IPS-15b (cell line): ENCODE results near the gene ZNF701.
"Not testable (repeated sequence)": the region's sequence is repeated elsewhere in the genome, so short reads cannot be mapped to it uniquely, and the experiment has no call there.

Source experiments
- H3K27me3 ChIP-seq: one replicate; pipeline ENCODE4 v1.6.1; 2013; ENCODE audit warnings: low read length; ENCODE audit not compliant: control insufficient read depth, insufficient read depth
- H3K36me3 ChIP-seq: one replicate; pipeline ENCODE4 v1.6.1; 2013; ENCODE audit warnings: low read length; ENCODE audit not compliant: control insufficient read depth, insufficient read depth
- H3K4me1 ChIP-seq: one replicate; pipeline ENCODE4 v1.6.1; 2013; ENCODE audit warnings: mild to moderate bottlenecking, low read length; ENCODE audit not compliant: control insufficient read depth, insufficient read depth
- H3K4me3 ChIP-seq: one replicate; pipeline ENCODE4 v1.5.1; 2013; ENCODE audit warnings: low read depth, low read length
- H3K9ac ChIP-seq: one replicate; pipeline ENCODE4 v1.6.1; 2013; ENCODE audit warnings: low read depth, mild to moderate bottlenecking, low read length
- H3K9me3 ChIP-seq: one replicate; pipeline ENCODE4 v1.6.1; 2013; ENCODE audit warnings: mild to moderate bottlenecking, low read length; ENCODE audit not compliant: control insufficient read depth, insufficient read depth

The ZNF701 gene

DNA sequence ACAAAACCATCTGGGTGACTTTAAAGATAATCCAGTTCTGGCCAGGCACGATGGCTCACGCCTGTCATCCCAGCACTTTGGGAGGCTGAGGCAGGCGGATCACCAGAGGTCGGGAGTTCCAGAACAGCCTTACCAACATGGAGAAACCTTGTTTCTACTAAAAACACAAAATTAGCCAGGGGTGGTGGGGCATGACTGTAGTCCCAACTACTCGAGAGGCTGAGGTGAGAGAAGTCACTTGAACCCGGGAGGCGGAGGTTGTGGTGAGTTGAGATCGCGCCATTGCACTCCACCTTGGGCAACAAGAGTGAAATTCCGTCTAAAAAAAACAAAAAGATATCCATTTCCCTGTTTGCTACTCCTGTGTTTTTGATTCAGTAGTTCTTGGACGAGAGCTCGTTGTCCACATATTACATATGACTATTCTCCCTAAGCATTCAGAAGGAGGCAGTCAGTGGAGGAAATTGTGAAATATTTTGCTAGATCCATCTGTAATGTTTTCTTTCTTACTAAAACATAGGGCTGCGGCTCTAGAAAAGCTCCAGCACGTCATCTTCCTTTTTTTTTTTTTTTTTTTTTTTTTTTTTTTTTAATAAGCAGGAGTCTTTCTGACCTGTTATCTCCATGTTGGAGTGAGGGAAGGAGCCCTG, 33.6 kb downstream of the ZNF701 start:
- no peaks in the 10 kb centered on the region for H3K9me3 ChIP-seq
- no peak overlapping the region for H3K9ac ChIP-seq
- no peak overlapping the region for H3K4me3 ChIP-seq
- peaks cover 11% of the 10 kb centered on the region for H3K4me1 ChIP-seq
- no peaks in the 10 kb centered on the region for H3K36me3 ChIP-seq
- no peaks in the 10 kb centered on the region for H3K27me3 ChIP-seq

DNA sequence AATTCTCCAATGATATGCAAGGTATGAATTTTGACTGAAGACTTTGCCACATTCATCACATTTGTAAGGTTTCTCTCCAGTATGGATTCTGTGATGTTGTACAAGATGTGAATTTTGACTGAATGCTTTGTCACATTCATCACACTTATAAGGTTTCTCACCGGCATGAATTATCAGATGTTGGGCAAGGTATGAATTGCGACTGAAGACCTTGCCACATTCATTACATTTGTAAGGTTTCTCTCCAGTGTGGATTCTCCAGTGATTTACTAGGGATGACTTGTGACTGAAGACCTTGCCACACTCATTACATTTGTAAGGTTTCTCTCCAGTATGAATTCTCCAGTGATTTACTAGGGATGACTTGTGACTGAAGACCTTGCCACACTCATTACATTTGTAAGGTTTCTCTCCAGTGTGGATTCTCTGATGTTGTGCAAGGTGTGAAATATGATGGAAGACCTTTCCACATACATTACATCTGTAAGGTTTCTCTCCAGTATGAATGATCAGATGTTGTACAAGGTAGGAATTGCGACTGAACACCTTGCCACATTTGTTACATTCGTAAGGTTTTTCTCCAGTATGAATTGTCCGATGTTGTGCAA, 43.3 kb downstream of the ZNF701 start:
- Histone ChIP-seq H3K9ac (no peak overlapping the region), H3K9me3 (no peaks in the 10 kb centered on the region), H3K36me3 (peaks cover 4% of the 10 kb centered on the region), H3K4me1 (no peaks in the 10 kb centered on the region), H3K27me3 (no peaks in the 10 kb centered on the region), H3K4me3 (no peak overlapping the region)

DNA sequence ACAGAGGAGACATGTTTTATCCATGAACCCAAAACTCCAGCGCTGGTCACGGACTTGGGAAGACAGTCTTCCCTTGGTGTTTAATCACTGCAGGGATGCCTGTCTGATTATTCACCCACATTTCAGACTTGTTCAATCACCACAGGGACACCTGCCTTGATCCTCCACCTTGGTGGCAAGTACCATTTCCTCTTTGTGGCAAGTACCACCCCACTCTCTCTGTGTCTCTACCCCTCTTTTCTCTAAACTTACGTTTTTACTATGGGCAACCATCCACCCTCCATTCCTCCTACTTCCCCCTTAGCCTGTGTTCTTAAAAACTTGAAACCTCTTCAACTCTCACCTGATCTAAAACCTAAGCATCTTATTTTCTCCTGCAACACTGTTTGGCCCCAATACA, 51.3 kb downstream of the ZNF701 start:
- H3K36me3 ChIP-seq: peaks cover 13% of the 10 kb centered on the region
- H3K4me1 ChIP-seq: no peaks in the 10 kb centered on the region

GRCh38 chr19:52622261-52622660, 52.2 kb downstream of the ZNF701 start:
- Histone ChIP-seq H3K36me3 (peaks cover 16% of the 10 kb centered on the region), H3K9ac (no peak overlapping the region), H3K9me3 (no peaks in the 10 kb centered on the region), H3K27me3 (no peaks in the 10 kb centered on the region), H3K4me3 (no peak overlapping the region), H3K4me1 (no peaks in the 10 kb centered on the region)

More for the DNA sequence above, 51.3 kb downstream of the ZNF701 start:
- Histone ChIP-seq H3K4me3 (no peak overlapping the region), H3K9me3 (no peaks in the 10 kb centered on the region), H3K27me3 (no peaks in the 10 kb centered on the region), H3K9ac (no peak overlapping the region)

GRCh38 chr19:52626915-52627314, 56.8 kb downstream of the ZNF701 start:
- H3K4me1 ChIP-seq: no peaks in the 10 kb centered on the region
- no peaks in the 10 kb centered on the region for H3K9me3 ChIP-seq
- no peaks in the 10 kb centered on the region for H3K27me3 ChIP-seq
- peaks cover 22% of the 10 kb centered on the region for H3K36me3 ChIP-seq
- no peak overlapping the region for H3K4me3 ChIP-seq
- H3K9ac ChIP-seq: no peak overlapping the region

DNA sequence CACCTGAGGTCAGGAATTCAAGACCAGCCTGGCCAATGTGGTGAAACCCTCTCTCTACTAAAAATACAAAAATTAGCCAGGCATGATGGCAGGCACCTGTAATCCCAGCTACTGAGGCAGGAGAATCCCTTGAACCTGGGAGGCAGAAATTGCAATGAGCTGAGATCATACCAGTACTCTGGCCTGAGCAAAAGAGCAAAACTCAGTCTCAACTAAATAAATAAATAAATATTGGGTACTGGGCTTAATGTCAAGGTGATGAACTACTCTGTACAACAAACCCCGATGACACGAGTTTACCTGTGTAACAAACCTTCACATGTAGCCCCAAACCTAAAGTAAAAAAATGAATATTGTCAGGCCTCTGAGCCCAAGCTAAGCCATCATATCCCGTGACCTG, 57.4 kb downstream of the ZNF701 start:
- H3K9ac ChIP-seq, H3K9me3 ChIP-seq, H3K27me3 ChIP-seq, H3K4me1 ChIP-seq, H3K4me3 ChIP-seq: not testable (repeated sequence)
- H3K36me3 ChIP-seq: peaks cover 22% of the 10 kb centered on the region

DNA sequence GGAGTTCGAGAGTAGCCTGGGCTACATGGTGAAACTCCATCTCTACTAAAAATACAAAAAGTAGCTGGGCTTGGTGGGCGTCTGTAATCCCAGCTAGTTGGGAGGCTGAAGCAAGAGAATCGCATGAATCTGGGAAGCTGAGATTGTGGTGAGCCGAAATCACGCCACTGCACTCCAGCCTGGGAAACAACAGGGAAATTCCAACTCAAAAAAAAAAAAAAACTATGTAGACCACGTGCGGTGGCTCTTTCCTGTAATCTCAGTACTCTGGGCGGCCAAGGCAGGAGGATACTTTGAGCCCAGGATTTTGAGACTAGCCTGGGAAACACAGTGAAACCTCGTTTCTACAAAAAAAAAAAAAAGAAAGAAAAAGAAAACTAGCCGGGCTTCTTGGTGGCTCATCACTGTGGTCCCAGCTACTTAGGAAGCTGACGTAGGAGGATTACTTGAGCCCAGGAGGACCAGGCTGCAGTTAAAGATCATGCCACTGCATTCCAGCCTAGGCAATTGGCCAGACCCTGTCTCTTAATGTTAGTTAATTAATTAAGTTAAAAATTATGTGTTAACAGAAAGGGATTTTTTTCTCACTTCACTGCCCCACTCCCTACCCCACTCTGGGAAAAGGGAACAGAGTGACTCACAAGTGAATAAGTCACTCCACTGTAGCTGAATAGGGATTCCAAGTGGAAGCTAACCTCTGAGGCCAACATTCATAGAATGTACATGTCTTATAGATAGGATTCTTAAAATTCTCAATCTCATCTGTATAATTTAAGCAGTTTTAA, 65.9 kb downstream of the ZNF701 start:
- Histone ChIP-seq H3K9ac (no peak overlapping the region), H3K36me3 (no peaks in the 10 kb centered on the region), H3K27me3 (peaks cover 7% of the 10 kb centered on the region), H3K9me3 (no peaks in the 10 kb centered on the region), H3K4me3 (no peak overlapping the region), H3K4me1 (peaks cover 4% of the 10 kb centered on the region)
